Activated CD8-positive, alpha-beta memory T cell treated with anti-CD3 and anti-CD28 coated beads, Interleukin-2, amount 50 U/mL, for 4 hours (primary cell): ENCODE results near the gene PIWIL4.
"Not testable (repeated sequence)": the region's sequence is repeated elsewhere in the genome, so short reads cannot be mapped to it uniquely, and the experiment has no call there.

Source experiments
- DNase-seq: peaks from one replicate; pipeline ENCODE4 v3.0.0-alpha.2; 2020

Gene PIWIL4

DNA sequence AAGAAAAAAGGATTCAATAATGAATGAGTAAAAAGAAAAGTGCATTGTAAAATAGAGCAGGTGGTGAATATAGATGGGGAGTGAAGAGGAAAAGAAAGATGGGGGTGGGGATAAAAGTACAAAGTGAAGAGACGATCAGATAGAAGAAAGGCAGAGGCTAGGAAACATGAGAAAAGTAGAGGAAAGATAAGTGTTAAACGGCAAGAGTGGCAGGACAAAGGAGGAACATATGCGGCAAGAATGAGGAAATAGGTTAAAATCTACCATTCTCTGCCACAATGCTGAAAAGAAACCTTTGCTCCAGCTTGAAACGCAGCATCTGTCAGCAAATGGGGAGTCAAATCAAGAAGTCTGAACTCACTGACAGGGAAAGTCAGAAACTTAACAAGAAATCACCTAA lies 16.7 kb upstream of the PIWIL4 start:
- no peak for DNase-seq

DNA sequence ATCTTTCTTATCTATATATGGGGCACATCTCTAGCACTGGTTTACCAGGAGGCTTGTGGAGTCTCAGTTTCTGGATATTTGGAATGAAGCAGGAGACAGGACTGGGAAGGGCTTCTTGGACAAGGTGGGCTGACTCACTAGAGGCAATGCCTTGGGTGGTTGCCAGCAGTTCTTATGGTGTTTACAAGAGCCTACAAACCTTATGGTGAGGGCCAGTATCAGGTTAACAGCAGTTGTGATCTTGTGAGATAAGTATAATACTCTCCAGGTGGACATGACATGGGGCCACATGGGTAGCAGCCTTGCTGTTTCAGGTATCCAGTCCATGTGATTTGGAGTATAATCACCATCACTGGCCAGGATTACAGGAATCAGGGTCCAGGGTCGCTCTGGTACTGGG lies 13.2 kb upstream of the PIWIL4 start:
- no peak for DNase-seq

DNA sequence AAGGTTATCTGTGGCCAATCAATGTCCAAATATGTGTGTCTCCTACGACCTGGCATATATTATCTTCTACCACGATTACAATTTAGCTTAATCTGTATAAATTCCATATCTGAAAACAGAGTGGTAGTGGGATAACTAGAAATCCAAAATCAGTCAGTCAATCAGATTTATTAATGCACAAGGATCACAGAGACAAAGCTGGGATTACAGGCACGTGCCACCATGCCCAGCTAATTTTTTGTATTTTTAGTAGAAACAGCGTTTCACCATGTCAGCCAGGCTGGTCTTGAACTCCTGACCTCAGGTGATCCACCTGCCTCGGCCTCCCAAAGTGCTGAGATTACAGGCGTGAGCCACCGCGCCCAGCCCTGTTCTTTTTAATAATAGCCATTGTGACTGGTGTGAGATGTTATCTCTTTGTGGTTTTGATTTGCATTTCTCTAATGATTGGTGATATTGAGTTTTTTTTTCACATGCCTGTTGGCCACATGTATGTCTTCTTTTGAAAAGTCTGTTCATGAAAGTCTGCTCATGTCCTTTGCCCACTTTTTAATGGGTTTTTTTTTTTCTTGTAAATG lies 11.3 kb upstream of the PIWIL4 start:
- DNase-seq: not testable (repeated sequence)

DNA sequence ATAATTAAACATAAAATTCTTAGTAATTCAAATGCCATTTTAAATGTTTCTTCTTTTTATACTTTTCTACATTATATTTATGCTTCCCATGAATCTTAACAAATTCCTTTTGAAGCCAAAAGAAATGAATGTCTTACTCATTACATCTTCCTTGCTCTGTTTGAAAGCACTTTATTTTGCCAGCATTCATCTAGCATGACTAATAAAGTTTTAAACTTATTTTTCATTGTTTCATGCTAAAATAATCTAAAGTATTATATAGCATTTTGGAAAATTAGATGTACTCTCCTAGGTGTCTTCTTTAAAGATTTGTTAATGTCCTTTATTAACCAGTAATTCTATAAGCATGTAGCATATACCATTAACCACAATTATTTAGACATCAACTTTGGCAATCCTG lies 9.7 kb upstream of the PIWIL4 start:
- DNase-seq: no peak

DNA sequence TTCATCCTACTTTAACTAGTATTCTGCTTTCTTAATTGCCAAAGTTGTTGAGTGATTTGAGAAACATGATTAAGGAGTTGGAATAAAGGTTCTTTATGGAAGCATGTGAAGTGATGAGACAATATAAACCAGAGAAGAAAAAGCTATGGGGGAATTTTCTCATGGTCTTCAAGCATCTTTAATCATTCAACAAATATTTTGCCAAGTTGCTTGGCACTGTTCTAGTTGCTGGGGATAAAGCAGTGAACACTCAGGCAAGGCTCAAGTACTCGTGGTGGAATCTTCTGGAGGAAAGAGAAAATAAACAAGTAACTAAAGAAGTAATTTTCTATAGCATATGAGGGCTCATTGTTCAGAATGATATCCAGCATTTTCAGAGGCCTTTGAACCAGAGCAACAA lies 9.2 kb upstream of the PIWIL4 start:
- DNase-seq: no peak

DNA sequence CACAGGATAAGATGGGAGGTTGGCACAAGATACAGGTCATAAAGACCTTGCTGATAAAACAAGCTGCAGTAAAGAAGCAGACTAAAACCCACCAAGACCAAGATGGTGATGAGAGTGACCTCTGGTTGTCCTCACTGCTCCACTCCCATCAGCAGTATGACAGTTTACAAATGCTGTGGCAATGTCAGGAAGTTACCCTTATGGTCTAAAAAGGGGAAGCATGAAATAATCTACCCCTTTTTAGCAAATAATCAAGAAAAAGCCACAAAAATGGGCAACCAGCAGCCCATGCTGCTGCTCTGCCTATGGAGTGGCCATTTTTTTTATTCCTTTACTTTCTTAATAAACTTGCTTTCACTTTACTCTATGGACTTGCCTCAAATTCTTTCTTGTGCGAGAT lies 8.7 kb upstream of the PIWIL4 start:
- no peak for DNase-seq

DNA sequence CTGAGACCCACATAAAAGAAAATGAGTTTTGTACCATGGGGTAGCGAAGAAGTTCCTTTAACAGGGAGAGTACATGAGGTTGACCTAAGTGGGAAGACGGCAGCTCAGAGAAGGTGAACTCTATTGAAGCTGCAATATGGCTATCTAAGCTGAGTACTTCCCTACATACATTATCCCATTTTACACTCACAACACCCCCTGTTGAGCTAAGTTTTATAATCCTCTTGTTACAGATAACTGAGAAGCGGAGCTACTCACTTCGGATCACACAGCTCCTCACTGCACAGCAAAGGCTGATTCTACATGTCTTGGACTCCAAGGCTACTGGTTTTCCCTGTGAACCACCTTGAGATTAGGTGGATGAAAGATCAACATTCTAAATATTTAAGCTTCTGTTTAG lies 8.2 kb upstream of the PIWIL4 start:
- no peak for DNase-seq

DNA sequence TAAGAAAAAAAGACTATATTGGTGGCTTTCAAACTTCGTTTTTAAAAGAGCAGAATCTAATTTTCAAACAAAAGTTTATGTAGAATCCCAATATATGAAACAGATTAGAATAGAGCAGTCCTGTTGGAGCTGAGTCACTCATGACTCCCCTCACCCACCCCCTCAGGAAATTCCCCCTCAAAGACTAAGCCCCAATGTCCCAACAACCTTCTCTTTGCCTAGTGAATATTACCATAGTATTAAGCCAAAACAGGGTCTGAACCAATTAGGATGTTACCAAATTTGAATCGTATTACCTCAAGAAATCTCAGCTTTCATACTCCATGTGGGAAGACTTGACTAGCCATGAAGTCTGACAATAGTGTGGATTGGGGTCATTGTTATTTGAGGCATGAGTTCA lies 7.8 kb upstream of the PIWIL4 start:
- no peak for DNase-seq

DNA sequence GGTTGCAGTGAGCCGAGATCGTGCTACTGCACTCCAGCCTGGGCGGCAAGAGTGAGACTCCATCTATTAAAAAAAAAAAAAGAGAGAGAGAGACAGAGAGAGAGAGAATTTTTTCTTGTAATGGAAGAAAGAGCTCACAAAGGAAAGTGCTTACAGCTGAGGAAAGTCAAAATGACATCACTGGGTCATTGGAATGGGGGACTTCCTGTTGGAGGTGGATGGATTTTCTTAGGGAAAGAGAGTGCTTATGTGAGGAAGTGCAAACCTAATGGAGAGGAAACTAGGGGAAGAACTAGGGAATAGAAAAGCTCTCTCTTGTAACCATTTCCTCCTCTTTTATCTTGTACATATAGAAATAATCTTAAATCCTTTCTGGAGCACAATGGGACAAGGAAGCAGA lies 6.3 kb upstream of the PIWIL4 start:
- DNase-seq: no peak

DNA sequence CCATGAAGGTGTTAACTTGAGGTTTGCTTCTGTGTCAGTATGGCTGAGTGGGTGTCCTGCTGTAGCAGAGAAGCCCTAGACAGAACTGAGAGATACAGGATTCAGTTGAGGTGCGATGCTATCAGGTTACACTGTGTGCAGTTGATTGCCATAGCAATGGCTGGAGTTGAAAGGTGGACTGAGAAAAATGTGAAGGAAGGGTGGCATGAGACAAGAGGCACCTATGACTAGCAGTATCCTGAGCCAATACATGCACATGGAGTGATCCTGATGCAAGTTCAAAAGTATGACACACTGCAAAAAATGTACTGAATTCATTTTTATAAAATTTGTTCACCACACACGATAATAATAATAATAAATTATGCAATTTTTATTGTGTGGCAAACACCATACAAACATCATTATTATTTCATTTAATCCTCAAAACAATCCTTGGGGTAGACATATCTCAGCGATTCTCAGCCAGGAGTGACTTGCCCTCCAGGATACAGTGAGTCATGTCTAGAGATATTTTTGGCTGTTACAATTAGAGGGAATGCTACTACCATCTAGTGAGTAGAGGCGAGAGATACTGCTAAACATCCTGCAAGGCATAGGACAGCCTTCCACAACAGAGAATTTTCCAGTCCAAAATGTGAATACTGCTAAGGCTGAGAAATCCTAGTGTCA lies 3.9 kb upstream of the PIWIL4 start:
- no peak for DNase-seq

DNA sequence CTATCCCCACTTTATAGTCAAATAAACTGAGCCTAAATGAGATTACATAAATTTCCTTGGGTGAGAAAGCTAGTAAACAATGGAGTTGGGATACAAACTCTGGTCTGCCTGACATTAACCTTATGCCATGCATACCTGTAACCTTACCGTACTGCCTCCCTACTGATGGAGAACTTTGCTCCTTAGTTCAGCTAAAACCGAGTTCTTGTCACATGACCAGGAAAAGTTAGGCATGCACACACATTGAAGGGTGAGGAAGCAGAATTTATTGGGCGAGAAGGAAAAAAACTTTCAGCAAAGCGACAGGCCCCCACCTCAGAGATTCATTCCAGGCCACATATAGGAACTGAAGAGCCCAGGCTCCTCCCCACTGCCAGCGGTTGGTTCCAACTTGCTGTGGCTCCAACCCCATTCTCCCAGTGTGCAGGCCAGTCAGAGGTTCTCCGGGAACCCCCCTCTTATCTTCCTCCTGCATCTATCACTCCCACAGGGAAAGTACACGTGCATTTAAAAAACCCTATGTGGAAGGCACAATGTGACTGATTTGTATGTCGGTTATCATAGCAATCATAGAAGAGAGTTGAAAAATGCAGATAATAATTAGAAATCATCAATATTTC lies 3.2 kb upstream of the PIWIL4 start:
- DNase-seq: no peak

DNA sequence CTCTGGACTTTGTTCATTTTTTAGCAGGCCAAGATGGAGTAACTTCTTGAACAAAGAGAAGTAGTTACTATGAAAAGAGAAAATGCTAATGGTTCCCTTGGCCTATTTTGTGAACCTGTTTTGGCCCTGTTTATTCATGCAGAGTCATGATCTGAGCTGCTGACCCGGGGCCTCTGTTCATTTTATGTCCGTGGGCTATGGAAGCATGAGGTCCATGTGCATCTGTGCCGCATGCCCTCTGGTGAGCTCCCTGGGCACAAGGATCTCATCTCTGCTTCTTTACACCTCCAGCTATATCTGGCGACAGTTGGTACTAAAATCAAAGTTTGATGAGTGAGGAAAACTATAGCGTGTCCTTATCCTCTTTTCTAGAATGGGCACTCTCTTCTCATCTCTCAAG lies 1.0 kb downstream of the PIWIL4 start:
- no peak for DNase-seq

DNA sequence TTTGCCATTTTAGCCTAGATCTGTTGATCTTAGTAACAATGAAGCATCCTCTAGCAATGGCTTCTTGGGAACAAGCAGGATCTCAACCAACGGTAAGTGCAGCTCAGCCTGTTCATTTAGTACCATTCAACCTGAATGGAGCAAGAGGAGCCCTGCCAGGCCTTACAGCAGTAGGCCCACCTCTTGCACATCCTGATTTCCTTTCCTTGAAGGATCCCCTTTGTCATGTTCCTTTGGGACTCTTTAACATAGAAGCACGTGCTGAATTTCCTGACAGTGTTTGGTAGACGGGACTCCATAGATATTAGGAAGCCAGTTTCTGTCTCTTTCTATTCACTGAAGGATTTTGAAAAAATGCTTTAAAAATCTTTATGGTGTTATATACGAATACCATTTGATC lies 1.5 kb downstream of the PIWIL4 start:
- no peak for DNase-seq

DNA sequence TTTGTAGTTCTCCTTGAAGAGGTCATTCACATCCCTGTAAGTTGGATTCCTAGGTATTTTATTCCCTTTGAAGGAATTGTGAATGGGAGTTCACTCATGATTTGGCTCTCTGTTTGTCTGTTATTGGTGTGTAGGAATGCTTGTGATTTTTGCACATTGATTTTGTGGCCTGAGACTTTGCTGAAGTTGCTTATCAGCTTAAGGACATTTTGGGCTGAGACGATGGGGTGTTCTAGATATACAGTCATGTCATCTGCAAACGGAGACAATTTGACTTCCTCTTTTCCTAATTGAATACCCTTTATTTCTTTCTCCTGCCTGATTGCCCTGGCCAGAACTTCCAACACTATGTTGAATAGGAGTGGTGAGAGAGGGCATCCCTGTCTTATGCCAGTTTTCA lies 5.8 kb downstream of the PIWIL4 start:
- DNase-seq: not testable (repeated sequence)

DNA sequence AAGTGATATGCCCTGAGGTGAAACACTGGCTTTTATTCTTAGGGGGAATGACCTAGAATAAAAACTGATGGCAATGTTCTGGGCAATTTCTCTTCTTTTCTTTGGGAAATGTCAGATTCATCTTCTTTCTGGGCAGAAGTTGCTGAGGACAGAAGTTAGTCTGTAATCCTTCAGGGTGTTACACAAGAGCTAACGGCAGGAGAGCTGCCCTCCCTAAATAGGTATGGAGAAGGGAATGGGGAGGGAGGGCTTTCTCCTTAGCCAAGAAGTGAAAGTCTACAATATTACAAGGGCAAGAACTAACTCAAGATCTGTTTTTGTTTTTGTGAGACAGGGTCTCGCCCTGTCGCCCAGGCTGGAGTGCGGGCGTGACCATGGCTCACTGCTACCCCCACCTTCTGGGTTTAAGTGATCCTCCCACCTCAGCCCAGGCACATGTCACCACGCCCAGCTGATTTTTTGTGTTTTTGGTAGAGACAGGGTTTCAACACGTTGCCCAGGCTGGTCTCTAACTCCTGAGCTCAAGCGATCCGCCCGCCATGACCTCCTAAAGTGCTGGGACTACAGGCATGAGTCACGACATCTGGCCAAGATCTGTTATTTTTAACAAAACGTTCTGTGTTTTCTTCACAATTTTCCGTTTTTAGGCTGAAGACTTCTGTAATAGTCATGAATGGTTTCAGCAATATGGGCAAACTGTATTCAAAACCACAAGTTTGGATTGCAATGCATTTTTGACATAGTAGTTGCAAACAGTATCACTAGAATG lies 7.2 kb downstream of the PIWIL4 start:
- no peak for DNase-seq

DNA sequence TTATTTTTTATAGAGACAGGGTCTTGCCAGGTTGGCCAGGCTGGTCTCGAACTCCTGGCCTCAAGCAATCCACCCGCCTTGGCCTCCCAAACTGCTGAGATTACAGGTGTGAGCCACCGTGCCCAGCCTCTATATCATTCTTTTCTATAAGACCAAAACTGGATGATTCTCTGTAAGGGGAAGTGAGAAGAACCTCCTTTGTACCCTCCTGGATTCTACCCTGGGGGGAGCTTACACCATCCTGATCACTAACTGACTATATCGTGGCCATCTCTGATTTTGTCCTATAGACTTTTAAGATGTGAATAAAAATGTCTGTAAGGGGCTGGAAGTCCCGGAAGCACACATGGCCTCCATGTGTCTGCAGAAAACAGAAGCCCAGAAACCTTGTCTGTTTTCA lies 9.1 kb downstream of the PIWIL4 start:
- DNase-seq: no peak

DNA sequence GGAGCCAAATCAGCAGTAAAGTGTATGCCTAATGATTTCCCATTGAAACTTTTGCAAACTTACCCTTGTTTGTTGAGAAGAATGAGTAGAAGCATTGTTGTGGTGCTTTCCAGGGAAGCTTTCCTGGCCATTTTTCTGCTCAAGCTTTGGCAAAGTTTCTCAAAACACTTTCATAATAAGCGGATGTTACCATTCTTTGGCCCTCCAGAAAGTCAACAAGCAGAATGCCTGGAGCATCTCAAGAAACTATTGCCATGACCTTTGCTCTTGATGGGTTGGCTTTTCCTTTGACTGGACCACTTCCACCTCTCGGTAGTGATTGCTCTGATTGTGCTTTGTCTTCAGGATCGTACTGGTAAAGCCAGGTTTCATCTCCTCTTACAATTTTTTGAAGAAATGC lies 10.7 kb downstream of the PIWIL4 start:
- DNase-seq: no peak

DNA sequence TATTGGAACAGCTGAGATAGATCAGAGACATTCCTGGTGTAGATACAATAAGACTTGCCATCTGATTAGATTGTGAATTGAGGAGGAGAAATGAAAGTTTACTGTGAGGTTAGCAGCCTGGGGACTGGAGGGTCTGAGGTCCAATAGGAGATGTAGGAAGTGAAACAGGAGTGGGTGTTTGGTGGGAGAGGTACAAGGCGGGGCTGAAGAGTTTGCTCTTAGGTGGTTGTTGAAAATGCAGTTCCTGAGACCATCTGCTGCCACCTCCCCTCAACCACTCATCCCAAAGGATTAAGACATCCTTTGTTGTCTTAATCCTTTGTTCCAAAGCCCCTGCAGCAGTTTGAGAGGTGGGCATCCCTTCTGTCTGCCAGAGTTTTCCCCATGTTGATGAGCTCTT lies 14.8 kb downstream of the PIWIL4 start:
- no peak for DNase-seq

DNA sequence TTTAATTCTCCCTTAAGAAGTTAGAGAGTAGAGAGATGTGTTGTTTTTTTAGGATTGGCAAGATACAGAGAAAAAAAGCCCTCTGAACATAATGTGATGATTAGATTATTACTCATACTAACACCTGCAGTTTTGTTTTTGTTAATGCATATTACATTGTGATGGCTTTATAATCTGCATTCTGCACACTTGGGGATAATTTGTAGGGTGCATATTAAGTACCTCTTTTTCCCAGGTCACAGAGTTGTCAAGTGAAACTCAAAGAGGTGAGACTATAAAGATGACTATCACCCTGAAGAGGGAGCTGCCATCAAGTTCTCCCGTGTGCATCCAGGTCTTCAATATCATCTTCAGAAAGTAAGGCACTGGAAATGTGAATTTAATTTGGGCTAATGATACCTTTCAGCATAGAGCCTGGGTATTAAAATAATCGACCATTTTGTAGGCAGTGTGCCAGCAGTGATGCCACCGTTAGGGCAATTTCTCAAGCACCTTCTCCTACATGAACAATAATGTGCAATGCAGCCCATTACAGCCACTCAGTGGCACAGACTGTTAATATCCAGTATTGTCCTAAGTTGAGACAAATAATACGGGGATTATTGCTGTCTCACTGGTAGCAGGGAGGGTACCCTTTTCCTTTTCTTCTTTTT lies 16.2 kb downstream of the PIWIL4 start:
- no peak for DNase-seq

DNA sequence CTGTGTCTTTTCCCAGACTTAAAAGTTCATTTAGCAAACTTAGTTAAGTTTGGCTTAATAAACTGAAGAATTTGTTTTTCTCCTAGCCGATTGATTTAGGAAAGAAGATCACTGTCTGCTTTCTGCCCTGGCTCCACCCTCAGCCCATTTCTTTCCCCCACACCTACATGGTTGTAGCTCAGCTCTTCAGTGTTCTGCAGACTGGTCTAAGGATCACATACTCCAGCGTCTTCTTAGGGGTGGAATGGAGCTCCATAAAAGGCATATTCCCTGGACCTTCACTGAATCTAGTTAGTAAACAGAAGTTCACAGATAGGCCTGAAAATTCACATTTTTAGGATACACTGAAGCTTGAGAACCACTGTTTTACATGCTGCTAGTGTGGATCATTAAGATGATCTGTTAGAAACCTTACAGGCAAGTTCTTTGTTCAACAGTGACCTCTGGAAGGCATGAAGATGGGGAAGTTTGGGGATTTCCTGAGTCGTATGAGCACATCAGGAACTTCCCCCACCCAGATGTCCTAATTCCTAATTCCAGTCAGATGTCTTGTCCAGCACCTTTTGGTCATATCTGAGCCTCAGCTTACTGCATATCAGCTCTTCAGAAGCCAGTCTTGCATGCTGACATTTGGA lies 16.8 kb downstream of the PIWIL4 start:
- DNase-seq: no peak

DNA sequence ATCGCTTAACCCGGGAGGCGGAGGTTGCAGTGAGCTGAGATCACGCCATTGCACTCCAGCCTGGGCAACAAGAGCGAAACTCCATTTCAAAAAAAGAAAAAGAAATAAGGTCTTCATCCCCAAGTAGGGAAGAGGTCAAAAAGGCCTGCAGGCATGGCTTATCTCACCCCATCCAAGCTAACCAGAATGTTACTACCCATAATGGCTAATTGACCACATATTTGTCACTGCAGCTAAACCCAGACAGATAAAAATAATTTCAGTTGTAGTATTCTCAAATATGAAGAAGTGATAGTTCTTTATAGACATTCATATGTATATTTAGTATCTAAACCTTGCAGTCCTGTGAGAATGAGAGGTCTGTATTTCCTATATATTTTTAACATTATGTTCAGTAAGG lies 17.8 kb downstream of the PIWIL4 start:
- DNase-seq: no peak

DNA sequence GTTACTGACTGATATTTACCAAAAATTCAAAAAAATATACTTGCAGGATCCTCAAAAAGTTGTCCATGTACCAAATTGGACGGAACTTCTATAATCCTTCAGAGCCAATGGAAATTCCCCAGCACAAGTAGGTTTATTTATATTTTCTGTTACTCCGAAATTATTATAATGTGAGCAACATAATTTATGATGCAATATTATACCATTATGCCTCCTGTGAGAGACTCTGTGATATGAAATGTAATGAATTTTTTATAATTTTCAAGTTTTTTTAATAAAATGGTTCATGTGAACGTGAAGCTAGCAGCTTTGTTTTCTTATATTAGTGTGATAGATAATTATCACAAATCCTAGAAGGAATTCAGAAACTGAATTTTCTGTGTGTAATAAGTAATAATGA lies 18.2 kb downstream of the PIWIL4 start:
- no peak for DNase-seq

DNA sequence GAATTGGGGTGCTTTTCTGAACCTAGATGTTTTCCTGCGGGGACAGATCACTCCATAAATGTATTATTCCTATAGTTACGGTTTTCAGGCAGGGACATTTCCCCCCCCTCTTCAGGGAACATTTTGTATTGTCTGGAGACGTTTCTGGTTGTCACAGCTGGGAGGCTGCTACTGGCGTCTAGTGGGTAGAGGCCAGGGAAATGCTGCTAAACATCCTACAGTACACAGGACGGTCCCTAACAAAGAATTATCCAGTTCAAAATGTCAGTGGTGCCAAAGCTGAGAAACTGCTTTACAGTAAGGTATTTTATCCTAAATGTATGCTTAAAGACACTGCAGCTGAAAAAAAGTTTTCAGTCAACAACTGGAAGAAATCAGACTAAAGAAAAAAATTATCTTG lies 19.4 kb downstream of the PIWIL4 start:
- no peak for DNase-seq
